Skeletal muscle cell (primary cell): Measurements from ENCODE around the gene METTL13.

Source experiments
- DNase-seq: peaks from one replicate; pipeline ENCODE4 v3.0.0-alpha.2; 2010; ENCODE audit warnings: low read depth
- H3K4me3 ChIP-seq: 2 replicates; pipeline ENCODE4 v1.5.1; 2011; ENCODE audit warnings: low read depth, mild to moderate bottlenecking, control low read depth, low read length, moderate library complexity

METTL13 gene, protein sequence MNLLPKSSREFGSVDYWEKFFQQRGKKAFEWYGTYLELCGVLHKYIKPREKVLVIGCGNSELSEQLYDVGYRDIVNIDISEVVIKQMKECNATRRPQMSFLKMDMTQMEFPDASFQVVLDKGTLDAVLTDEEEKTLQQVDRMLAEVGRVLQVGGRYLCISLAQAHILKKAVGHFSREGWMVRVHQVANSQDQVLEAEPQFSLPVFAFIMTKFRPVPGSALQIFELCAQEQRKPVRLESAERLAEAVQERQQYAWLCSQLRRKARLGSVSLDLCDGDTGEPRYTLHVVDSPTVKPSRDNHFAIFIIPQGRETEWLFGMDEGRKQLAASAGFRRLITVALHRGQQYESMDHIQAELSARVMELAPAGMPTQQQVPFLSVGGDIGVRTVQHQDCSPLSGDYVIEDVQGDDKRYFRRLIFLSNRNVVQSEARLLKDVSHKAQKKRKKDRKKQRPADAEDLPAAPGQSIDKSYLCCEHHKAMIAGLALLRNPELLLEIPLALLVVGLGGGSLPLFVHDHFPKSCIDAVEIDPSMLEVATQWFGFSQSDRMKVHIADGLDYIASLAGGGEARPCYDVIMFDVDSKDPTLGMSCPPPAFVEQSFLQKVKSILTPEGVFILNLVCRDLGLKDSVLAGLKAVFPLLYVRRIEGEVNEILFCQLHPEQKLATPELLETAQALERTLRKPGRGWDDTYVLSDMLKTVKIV

DNA sequence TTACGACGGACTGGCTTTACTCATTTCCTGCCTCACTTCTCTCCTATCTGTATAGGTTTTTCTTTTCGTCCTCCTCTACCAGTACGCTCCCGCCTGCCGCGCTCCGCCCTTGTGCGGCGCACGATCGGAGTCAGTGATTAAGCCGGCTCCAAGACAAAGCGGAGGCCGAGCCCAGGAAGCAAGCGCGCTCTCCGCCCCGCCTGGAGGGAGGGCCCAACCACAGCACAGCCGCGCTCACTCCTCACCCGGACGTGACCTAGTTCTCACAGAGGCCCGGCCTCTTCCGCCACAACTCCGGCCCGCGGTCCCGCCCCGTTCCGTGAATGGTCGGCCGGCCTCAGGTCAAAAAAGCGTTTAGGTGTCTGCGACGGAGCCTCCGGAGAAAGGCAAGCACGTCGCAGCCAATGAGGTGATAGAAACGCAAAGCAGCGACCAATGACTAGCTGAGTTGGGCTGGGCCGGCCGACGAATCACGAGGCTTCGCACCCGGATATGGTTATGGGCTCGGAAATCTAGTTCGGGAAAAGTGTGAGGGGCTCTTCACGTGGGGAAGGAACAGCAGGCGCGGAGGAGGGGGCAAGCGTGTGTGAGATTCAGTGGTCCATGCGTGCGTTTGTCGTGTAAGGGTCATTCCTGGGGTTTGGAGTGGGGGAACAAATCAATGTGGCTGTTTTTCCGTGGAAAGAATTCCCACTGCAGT is at the start of gene METTL13:
METTL13 (plus strand) TSS at position 485 of the 700 bp plus-strand sequence. CDS start 308 bp downstream, outside the sequence.
- peak; percentile 98 for DNase-seq
- H3K4me3 ChIP-seq, result peak within 1 kb of the TSS; percentile 98

DNA sequence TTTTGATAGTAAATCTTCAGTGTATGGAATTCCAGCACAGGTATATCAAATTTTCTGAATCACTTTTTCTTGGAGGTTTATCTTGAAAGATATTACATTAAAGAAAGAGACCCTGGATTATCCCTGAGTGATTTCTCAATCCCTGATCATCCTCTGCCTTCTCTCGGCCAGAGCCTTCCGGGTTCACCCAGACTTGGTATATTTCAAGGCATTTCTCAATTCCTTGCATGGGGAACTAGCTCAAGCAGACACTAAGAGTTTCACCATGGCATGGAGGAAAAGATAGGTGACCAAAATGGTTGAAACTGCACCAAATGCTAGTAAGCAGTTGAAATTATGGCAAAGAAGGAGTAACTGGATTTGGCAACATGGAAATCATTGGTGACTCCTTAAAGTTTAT is 45.3 kb upstream of the METTL13 start:
- H3K4me3 ChIP-seq, result no peak overlapping the region

DNA sequence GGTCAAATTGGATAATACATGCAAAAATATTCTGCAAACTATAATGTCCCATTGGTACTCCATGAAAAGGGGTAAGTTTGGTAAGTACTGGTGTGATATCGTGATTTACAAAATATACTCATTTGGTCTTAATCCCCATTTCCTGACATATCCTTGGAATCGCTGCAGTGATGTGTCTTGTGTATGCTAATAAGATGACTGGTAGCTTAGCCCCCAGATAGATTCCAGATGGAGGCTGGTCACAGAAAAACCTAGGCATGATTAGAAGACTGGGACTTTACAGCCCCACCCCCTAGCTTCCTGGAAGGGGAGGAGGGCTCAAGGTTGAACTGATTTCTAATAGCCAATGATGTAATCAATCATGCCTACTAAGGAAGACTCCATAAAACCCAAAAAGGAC is 42.5 kb upstream of the METTL13 start:
- no peak overlapping the region for H3K4me3 ChIP-seq
- no peak for DNase-seq

More for the DNA sequence above, 45.3 kb upstream of the METTL13 start:
- no peak for DNase-seq

DNA sequence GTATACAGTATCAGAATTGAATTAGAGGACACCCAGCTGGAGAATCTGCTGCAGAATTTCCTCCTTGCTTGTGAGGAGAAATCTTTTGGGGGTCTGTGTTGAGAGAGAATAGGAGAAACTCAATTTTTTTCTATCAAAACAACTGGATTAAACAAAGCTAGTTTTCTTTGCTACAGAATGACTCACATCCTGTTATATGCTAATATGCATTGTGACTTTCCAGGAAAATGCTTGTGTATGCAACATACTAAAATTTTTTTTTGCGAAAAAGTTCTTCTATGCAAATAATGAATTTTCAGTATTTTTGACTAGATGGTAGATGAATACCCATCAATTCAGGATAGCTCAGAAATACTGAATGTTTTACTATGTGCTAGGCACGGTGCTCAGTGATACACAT is 41.8 kb upstream of the METTL13 start:
- no peak overlapping the region for H3K4me3 ChIP-seq
- no peak for DNase-seq

DNA sequence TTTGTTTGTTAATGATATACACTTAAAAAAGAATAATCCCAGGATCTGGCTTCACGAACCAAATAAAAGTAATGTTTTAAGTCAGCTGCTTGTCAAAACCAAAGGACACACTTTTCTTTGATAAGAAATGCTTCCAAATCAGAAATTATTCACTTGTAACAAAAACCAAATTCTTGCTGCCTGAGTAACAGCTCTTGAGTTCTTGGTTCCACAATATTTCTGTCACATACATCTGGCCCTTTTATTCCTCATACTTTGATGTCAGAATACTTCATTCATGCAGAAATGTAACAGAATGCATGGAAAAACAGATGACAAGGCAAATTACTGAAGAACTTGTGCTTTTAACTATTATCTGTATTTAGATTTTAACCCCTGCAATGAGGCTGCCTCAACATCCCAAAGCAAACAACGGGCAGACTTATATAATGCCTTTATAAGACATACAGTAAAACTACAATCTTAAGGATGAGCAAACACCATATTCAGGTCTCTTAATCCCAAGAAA is 41.0 kb upstream of the METTL13 start:
- peak overlapping the region; percentile 76 for H3K4me3 ChIP-seq
- no peak for DNase-seq

DNA sequence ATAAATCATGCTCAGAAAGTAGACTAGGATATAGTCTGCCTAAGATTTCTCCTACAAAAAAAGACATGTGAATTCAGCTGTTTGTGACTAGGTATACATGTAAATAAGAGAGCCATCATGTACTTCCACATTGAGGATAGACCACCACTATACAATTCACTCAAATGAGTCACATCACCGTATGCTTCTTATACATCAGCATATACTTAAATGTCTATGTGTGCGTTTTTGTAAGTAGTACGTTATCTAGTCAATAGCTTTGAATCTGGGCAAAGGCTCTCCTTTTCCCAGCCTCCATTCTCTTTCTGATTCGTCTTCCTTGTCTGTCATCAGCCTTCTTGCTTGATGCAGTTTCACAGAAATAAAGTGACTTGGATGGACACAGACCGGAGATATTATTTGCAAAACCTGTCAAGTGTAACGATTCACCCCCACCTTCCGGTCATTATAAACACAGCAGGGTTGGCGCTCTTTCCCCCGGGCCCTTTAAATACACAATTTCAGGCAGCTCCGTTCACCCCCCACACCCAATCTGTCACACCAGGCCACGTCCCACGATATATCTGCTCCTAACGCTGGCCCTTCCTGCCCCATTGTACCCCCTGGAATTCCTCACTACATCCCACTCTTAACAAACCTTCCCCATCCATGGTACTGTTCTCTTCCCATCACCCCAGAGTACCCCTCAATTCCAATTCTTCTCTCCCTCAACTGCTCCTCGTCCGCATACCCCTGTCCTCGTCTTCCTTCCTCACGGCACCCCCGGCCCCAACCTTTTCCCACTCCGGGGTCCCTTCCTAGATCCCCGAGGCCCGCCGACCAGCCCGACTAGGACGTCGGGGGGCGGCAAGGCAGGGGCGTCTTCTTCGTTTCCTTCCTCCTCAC is 40.2 kb upstream of the METTL13 start:
- peak overlapping the region; percentile 76 for H3K4me3 ChIP-seq
- no peak for DNase-seq

DNA sequence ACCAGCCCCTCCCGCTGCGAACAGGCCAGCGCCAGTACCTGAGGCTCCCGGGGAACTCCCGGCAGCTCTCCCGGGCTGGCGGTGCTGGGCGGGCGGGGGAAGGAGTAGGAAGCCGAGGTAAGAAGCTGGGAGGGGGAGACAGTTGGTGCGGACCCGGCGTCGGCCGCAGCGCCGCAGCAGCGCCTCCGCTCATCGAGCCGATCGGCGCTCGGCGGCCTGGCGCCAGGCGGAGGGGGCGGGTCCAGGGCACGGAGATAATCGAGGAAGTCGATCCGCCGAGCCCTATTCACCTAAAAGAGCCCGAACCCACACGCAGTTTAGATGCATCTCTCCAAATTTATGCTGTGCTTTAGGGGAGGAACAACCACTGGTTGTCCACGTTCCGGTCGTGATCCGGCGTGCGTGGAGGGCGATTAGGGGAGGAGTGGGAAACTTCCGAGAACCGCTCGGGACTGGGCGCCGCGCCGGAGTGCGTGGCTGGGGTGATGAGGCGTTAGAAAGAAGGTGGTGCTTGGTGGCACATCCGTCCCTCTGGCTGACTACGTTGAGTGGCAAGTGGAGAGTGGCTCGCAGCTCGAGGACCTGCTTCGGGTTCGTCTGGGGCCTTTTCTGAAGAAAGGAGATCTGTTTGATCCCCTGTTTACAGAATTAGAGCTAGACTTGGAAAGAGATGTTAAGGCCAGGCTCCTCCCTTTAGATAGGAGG is 39.4 kb upstream of the METTL13 start, which contains the start of gene VAMP4:
VAMP4 (minus strand) TSS at position 194 of the 705 bp plus-strand sequence. CDS start 3,651 bp downstream, outside the sequence.
- peak within 1 kb of the TSS; percentile 76 for H3K4me3 ChIP-seq
- peak; percentile 56 for DNase-seq

DNA sequence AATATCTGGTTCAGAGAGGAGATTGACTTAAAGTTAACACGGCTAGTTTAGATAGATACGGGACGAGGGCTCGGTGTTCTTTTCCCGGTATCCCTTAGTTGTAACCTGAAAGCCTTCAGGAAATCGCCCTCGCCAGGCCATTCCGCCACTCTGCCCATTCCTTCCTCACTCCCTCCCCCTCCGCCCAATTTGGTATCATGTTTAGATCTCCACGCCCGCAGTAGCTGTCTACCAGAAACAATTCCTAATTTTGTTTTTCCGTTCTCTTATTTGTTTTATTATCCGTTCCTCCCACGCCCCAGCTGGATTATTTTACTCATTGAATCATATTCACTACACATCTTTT is 38.9 kb upstream of the METTL13 start:
- peak overlapping the region; percentile 76 for H3K4me3 ChIP-seq
- no peak for DNase-seq

DNA sequence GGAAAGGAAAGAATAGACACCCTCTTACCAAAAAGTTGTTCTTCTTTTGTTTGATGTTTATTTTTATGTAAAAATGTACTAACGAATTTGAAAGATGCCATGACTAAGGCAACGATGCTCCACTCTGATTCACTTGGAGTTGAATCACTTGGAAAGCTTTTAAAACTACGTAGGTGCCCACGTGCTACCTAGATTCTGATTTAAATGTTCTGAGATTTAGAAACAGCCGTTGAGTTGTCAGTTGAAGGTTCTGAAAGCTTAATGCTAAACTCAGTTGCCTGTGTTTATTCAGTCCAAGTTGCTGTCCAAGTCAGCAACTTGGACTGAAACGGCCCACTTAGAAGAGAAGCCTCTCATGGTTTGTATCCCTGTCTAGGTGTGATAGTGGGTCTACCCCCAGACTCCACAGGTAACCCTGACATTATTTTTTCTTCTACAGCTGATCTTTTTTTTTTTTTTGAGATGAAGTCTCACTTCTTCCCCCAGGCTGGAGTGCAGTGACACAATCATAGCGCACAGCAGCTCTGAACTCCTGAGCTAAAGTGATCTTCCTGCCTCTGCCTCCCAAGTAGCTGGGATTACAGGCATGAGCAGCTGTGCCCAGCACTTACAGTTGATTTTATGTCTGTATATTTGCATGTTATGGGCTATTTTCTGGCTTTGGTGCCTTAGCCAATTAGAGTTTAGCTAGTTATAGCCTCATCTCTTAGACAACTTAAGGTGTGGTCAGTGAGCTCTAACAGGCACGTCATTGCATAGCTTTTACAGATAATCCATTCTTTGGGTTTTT is 38.2 kb upstream of the METTL13 start:
- DNase-seq, result peak; percentile 53
- H3K4me3 ChIP-seq, result peak overlapping the region; percentile 76

DNA sequence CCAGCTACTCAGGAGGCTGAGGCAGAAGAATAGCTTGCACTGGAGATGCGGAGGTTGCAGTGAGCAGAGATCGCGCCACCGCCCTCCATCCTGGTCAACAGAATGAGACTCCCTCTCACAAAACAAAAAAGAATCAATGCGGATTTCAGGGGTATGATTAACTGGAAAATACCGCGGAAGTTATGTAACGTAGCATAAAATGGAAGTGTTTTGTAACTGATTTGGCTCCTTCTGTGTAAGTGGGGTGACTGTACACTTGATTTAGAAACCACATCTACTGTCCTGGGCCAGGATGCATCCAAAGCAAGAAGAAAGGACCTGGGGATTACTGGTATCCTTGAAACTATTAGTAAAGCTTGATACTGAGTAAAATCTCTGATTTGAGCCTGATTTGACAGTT is 36.5 kb upstream of the METTL13 start:
- no peak overlapping the region for H3K4me3 ChIP-seq
- no peak for DNase-seq

DNA sequence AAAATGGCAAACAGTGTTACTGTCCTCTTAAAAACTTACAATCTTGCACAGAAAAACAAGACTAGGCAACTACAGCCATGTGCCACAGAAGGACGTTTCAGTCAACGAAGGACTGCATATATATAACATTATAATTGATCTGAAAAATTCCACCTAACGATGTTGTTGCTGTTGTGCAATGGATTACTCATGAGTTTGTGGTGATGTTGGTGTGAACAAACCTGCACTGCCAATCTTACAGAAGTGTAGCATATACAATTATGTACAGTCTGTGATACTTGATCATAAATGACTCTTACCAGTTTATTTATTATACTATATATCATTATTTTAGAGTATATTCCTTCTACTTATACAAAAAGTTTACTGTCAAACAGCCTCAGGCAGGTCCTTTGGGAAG is 32.8 kb upstream of the METTL13 start:
- no peak overlapping the region for H3K4me3 ChIP-seq
- DNase-seq, result no peak

DNA sequence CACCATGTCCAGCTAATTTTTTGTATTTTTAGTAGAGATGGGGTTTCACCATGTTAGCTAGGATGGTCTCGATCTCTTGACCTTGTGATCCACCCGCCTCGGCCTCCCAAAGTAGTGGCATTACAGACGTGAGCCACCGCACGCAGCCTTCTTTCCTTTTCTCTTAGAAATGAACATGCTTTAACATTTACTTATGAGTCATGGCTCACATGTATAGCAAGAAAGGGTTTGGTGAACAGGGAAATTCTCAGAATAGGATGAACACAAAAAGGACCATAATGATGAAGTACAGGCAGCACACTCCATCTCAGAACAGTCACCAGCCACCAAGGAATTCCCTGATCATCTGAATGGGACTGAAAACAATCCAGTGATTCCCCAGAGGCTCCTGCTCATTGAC is 30.2 kb upstream of the METTL13 start:
- no peak for DNase-seq

DNA sequence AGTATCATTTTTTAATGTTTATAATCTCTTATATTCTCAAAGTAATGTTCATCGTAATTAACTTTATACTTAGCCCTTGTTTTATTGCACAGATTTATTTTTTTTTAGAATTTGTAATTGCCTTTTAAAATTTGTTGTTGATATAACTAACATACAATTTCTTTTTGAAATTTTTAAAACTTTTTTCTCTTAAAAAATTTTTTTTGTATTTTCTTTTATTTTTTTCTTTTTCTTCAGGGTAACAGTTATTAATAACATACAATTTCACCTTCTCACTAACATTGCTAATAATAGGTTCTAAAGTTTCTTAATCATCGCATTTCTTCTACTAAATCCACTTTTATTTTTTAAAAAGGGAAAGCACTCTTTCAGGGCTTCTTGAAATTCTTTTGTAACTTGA is 28.3 kb upstream of the METTL13 start:
- no peak for DNase-seq
- H3K4me3 ChIP-seq, result no peak overlapping the region

More for the DNA sequence above, 30.2 kb upstream of the METTL13 start:
- H3K4me3 ChIP-seq, result no peak overlapping the region

DNA sequence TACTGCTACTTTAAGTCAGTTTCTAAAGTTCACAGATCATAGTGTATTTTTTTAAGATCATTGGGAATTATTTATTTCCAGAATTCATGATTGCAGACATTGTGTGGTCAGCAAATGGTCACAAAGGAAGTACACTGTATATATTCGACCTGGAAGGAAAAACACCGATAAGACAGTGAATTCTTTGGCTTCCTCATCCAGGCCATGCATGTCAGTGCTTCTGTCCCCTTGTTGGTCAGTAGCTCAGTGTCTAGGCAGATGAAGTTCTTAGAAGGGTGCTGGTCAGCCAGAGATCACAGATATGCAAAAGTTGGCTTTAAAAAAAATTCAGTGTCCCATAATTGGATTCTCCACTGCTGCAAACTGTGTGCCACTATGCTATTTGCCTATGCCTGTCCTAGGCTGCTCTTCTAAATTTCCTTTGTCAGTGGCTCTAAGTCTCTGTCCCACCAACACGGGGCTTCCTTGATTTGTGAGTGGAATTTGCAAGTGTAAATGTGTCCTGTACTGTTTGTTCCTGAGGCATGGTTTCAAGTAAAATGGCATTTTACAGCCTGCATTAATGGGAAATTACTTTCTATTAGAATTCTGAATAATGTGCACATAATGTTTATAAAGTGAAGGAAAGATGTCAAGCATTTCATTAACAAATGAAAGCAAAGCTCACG is 27.6 kb upstream of the METTL13 start:
- no peak for DNase-seq
- no peak overlapping the region for H3K4me3 ChIP-seq

DNA sequence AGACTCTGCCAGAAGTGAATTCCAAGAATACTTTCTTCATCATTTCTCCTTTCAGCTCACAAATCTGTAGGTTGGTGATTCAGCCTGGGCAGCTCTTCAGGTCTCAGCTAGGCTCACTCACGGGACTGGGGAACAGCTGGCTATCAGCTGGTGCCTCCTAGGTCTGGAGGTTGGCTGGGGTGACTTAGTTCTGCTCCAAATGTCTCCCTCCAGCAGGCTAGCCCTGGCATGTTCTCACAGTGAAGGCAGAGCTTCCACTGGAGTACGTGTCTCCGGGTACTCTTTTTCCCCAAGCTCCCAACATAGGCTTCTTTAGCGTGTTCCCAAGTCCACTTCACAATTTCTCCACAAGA is 27.1 kb upstream of the METTL13 start:
- no peak for DNase-seq
- H3K4me3 ChIP-seq, result no peak overlapping the region

DNA sequence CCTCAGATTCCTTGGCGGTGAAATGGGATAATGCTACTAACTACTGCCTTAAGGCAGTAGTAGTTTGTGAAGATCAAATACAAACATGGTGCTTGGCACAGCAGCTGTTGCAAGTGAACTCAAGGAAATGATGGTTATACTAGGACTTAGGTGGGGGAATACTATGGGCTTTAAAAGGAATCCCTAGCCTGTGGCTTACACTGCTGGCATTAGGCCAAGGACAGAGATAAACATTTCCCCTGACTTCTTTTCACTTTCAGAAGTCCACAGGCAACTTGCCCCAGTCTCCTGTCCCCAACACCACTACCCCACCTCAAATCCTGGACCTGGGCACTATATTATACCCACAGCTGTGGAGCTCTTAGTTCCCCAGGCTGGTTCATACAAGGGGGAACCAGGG is 26.5 kb upstream of the METTL13 start:
- DNase-seq, result no peak
- H3K4me3 ChIP-seq, result no peak overlapping the region

DNA sequence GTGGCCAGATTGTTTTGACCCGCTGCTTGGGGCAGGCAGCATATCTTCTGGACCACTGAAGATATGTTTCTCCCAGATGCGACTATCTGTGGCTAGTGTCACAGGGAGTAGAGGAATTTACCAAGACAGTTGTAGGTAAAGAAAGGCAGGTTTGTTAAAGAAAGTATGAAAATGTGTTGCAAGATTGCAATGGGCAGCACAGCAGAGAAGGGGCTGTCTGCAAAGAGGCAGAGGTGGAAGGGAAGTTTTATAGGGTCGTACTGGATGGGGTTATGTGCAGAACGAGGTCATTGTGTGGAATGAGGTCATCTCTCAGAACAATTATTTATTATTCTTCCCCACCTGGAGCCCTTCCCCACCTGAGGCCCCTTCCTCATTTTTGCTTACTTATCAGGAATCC is 24.6 kb upstream of the METTL13 start:
- no peak for DNase-seq
- no peak overlapping the region for H3K4me3 ChIP-seq
